ENCODE data around the gene CSF2. TPM values are rescaled to one million over a fixed set of nuclear protein-coding genes. Genes with fewer than 3 reads are reported as not detected.

CSF2 gene
- total RNA-seq, 2 experiments from 2014 or later, result not detected

DNA sequence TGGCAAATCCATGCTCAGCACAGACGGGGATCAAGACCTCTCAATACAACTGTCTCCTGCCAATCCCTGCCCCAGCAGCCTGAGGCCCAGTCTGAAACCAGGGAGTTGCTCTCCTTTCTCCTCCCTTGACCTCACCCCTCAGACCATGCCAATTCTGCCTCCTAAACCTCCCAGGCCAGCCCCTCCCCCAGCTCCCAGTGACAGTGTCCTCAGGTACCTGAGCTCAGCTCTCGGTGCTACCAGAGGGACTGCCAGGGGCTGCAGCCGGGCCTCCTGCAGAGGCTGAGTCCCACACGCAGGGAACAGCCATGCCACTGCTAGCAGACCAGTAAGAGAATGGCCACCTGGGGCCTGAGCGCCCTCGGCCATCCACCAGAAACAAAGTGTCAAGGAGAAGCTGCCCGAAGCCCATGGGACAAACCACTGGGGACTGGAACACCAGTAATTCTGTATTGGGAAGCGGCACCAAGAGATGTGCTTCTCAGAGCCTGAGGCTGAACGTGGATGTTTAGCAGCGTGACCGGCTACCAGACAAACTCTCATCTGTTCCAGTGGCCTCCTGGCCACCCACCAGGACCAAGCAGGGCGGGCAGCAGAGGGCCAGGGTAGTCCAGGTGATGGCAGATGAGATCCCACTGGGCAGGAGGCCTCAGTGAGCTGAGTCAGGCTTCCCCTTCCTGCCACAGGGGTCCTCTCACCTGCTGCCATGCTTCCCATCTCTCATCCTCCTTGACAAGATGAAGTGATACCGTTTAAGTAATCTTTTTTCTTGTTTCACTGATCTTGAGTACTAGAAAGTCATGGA, 13.7 kb upstream of the CSF2 start:
- H3K4me1 Mint-ChIP-seq (ENCODE audit: low read depth), result peaks cover 48% of the 10 kb centered on the region
- H3K4me3 ChIP-seq (ENCODE audit: low read length), result no peak overlapping the region
- no peaks in the 10 kb centered on the region for H3K9me3 ChIP-seq (ENCODE audit: control insufficient read depth in 1 of 2, insufficient read depth in 1 of 2, low read length in 2 of 2)
- no peak overlapping the region for H3K4me3 Mint-ChIP-seq
- no peaks in the 10 kb centered on the region for H3K27me3 ChIP-seq (ENCODE audit: control insufficient read depth in 1 of 2, insufficient read depth in 2 of 2, low read length in 2 of 2)
- H3K36me3 Mint-ChIP-seq (ENCODE audit: low read depth), result no peaks in the 10 kb centered on the region
- H3K27ac Mint-ChIP-seq, result no peak overlapping the region
- TF ChIP-seq, protein P1, sequence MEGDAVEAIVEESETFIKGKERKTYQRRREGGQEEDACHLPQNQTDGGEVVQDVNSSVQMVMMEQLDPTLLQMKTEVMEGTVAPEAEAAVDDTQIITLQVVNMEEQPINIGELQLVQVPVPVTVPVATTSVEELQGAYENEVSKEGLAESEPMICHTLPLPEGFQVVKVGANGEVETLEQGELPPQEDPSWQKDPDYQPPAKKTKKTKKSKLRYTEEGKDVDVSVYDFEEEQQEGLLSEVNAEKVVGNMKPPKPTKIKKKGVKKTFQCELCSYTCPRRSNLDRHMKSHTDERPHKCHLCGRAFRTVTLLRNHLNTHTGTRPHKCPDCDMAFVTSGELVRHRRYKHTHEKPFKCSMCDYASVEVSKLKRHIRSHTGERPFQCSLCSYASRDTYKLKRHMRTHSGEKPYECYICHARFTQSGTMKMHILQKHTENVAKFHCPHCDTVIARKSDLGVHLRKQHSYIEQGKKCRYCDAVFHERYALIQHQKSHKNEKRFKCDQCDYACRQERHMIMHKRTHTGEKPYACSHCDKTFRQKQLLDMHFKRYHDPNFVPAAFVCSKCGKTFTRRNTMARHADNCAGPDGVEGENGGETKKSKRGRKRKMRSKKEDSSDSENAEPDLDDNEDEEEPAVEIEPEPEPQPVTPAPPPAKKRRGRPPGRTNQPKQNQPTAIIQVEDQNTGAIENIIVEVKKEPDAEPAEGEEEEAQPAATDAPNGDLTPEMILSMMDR (IDR thresholded peaks at IDR 0.05), result no peak
- ChIA-PET CTCF (interaction anchor here (1.4 kb wide), 1 partner anchor 52 kb away, joined by 4 read pairs; no protein-coding TSS in a partner anchor), POLR2A (no interaction called here)
- DNase-seq (peak in 2 of 14 experiments; percentile 11 to 28), ATAC-seq (ENCODE audit: poor library complexity) (no peak)
- H3K27ac ChIP-seq (ENCODE audit: low read depth in 1 of 2, low read length in 2 of 2), result no peak overlapping the region
- no peaks in the 10 kb centered on the region for H3K36me3 ChIP-seq (ENCODE audit: insufficient read depth, low read length)
- intact Hi-C loops (cut with DNase I, micrococcal nuclease), result loop anchor here (5.0 to 10.0 kb wide), 3 partner anchors 38 to 445 kb away; no protein-coding TSS in a partner anchor
- no peaks in the 10 kb centered on the region for H3K27me3 Mint-ChIP-seq
- H3K4me1 ChIP-seq (ENCODE audit: insufficient read depth, low read length), result peaks cover 69% of the 10 kb centered on the region
- no peaks in the 10 kb centered on the region for H3K9me3 Mint-ChIP-seq

DNA sequence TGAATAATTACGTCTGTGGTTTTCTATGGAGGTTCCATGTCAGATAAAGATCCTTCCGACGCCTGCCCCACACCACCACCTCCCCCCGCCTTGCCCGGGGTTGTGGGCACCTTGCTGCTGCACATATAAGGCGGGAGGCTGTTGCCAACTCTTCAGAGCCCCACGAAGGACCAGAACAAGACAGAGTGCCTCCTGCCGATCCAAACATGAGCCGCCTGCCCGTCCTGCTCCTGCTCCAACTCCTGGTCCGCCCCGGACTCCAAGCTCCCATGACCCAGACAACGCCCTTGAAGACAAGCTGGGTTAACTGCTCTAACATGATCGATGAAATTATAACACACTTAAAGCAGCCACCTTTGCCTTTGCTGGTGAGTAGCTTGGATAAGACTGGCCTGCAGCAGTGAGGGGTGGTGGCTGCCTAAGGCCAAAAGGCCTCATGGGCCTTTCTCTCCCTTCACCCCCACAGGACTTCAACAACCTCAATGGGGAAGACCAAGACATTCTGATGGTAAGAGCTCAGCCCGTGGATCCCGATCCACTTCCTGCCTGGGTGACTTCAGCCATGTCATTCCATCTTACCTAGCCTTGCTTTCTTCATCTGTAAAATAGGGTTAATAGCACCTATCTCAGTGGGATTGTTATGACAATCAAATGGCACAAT, 13.0 kb upstream of the CSF2 start, which contains the start of gene IL3:
IL3 (plus strand) TSS at position 155 of the 661 bp plus-strand sequence; CDS start at position 207, 52 bp downstream.
- Mint-ChIP-seq H3K4me3 (no peak within 1 kb of the TSS), H3K27me3 (no peaks in the 10 kb centered on the region), H3K27ac (no peak within 1 kb of the TSS), H3K9me3 (no peaks in the 10 kb centered on the region), H3K36me3 (ENCODE audit: low read depth) (no peaks in the 10 kb centered on the region), H3K4me1 (ENCODE audit: low read depth) (peaks cover 41% of the 10 kb centered on the region)
- TF ChIP-seq, protein P1 (IDR thresholded peaks at IDR 0.05), result no peak
- Histone ChIP-seq H3K27me3 (ENCODE audit: control insufficient read depth in 1 of 2, insufficient read depth in 2 of 2, low read length in 2 of 2) (no peaks in the 10 kb centered on the region), H3K36me3 (ENCODE audit: insufficient read depth, low read length) (no peaks in the 10 kb centered on the region), H3K4me3 (ENCODE audit: low read length) (no peak within 1 kb of the TSS), H3K4me1 (ENCODE audit: insufficient read depth, low read length) (peaks cover 67% of the 10 kb centered on the region), H3K27ac (ENCODE audit: low read depth in 1 of 2, low read length in 2 of 2) (no peak within 1 kb of the TSS), H3K9me3 (ENCODE audit: control insufficient read depth in 1 of 2, insufficient read depth in 1 of 2, low read length in 2 of 2) (no peaks in the 10 kb centered on the region)
- ChIA-PET POLR2A (no interaction called here), CTCF (interaction anchor here (1.4 kb wide), 1 partner anchor 53 kb away, joined by 4 read pairs; no protein-coding TSS in a partner anchor)
- no peak for ATAC-seq (ENCODE audit: poor library complexity)
- DNase-seq, result peak in 2 of 14 experiments; percentile 5 to 21
- intact Hi-C loops (cut with DNase I, micrococcal nuclease), result loop anchor here in 1 of 2 experiments (10.0 kb wide), 2 partner anchors 324 to 444 kb away; no protein-coding TSS in a partner anchor

DNA sequence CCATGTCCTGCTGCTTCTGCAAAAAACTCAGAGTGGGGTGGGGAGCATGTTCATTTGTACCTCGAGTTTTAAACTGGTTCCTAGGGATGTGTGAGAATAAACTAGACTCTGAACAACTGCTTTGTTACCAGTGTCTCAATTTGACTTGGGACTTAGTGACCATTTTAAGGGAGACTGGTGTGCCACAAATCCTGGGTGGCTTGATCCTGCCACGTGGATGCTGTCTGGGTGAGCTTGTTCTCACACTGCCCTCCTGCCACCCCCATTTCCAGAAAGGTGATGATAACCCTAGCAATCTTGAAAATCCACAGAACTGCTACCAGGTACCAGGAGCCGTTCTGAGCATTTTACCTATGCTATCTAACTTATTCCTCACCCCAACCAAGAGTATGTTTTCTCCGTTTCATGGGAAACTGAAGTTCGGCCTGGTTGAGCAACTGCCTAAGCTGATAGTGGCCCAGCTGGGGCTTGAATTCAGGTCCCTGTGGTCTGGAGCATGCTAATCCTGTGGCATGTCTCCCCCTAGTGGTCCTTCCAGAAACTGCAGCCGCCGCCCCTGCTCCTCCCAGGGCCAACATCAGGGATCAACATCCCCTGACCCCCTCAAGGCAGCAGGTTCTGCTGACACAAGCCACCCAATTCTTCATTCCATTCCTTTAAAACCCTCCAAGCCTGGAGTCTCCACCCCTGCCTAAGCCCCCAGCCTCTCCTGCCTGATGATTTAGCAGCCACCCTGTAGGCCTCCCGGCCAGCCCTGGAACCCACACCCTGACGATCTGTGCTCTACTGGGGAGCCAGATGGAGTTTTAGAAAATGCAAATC, 10.3 kb upstream of the CSF2 start:
- no peak overlapping the region for H3K4me3 Mint-ChIP-seq
- no peaks in the 10 kb centered on the region for H3K27me3 Mint-ChIP-seq
- H3K9me3 Mint-ChIP-seq, result no peaks in the 10 kb centered on the region
- Histone ChIP-seq H3K27me3 (ENCODE audit: control insufficient read depth in 1 of 2, insufficient read depth in 2 of 2, low read length in 2 of 2) (no peaks in the 10 kb centered on the region), H3K27ac (ENCODE audit: low read depth in 1 of 2, low read length in 2 of 2) (no peak overlapping the region), H3K36me3 (ENCODE audit: insufficient read depth, low read length) (no peaks in the 10 kb centered on the region), H3K9me3 (ENCODE audit: control insufficient read depth in 1 of 2, insufficient read depth in 1 of 2, low read length in 2 of 2) (no peaks in the 10 kb centered on the region), H3K4me3 (ENCODE audit: low read length) (no peak overlapping the region), H3K4me1 (ENCODE audit: insufficient read depth, low read length) (peaks cover 44% of the 10 kb centered on the region)
- DNase-seq (peak; percentile 63 to 86 (median 76)), ATAC-seq (ENCODE audit: poor library complexity) (peak; percentile 60)
- TF ChIP-seq, protein P1 (IDR thresholded peaks at IDR 0.05), result peak; percentile 97
- POLR2A ChIA-PET, result interaction anchor here (0.6 to 1.1 kb wide), 2 partner anchors 40 to 474 kb away, joined by 3 to 5 read pairs; no protein-coding TSS in a partner anchor
- CTCF ChIA-PET, result interaction anchor here (0.6 to 1.8 kb wide), 10 partner anchors 11 to 542 kb away, joined by 3 to 18 read pairs (median 4); partner anchors contain the start of gene CSF2
- H3K27ac Mint-ChIP-seq, result no peak overlapping the region
- peaks cover 20% of the 10 kb centered on the region for H3K4me1 Mint-ChIP-seq (ENCODE audit: low read depth)
- intact Hi-C loops (cut with DNase I, micrococcal nuclease), result loop anchor here (1.0 to 10.0 kb wide), 4 partner anchors 252 to 474 kb away; no protein-coding TSS in a partner anchor
- no peaks in the 10 kb centered on the region for H3K36me3 Mint-ChIP-seq (ENCODE audit: low read depth)

All from CD4-positive, alpha-beta T cell (primary cell).